ENCODE measurements around the gene NOC2L.

DNA sequence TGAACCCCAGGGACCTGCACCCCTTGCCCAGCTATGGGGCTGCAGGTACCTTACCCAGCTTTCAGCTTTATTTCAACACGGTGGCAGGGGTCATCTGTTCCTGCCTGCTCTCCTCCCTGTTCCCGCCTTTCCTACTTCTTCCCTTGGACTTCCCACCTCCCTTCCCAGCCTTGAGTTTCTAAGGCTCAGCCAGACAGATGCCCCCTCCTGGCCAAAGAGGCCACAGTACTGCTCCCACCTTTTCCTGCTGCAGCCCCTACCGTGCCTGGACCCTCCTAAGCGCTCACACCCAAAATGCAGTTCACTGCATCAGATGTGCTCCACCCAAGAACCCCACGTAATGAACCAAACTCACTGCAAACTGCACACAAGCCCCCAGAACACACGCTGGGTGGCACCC is 7.7 kb downstream of the NOC2L start:
- TF ChIP-seq, protein P1, sequence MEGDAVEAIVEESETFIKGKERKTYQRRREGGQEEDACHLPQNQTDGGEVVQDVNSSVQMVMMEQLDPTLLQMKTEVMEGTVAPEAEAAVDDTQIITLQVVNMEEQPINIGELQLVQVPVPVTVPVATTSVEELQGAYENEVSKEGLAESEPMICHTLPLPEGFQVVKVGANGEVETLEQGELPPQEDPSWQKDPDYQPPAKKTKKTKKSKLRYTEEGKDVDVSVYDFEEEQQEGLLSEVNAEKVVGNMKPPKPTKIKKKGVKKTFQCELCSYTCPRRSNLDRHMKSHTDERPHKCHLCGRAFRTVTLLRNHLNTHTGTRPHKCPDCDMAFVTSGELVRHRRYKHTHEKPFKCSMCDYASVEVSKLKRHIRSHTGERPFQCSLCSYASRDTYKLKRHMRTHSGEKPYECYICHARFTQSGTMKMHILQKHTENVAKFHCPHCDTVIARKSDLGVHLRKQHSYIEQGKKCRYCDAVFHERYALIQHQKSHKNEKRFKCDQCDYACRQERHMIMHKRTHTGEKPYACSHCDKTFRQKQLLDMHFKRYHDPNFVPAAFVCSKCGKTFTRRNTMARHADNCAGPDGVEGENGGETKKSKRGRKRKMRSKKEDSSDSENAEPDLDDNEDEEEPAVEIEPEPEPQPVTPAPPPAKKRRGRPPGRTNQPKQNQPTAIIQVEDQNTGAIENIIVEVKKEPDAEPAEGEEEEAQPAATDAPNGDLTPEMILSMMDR (IDR thresholded peaks at IDR 0.05; ENCODE audit: extremely low read depth in 1 of 2, insufficient read depth in 1 of 2, low read depth in 1 of 2, low read length in 2 of 2): peak; percentile 20 to 52
- TF ChIP-seq POLR2AphosphoS5 (IDR thresholded peaks at IDR 0.05; ENCODE audit: insufficient read depth, low read depth, low read length) (no peak), MAX (IDR thresholded peaks at IDR 0.05; ENCODE audit: insufficient read depth, insufficient read length) (no peak), EZH2 (IDR thresholded peaks at IDR 0.05; ENCODE audit: borderline replicate concordance, low read depth, low read length, severe bottlenecking) (no peak), GATA2 (IDR thresholded peaks at IDR 0.05; ENCODE audit: insufficient read depth, insufficient read length, low read depth, low read length) (no peak), POLR2A (IDR thresholded peaks at IDR 0.05; ENCODE audit: low read depth, low read length) (no peak)

Data from endothelial cell of umbilical vein (primary cell).